ENCODE measurements around the gene PPP3CB. TPM values are rescaled to one million over a fixed set of nuclear protein-coding genes. Genes with fewer than 3 reads are reported as not detected.

PPP3CB gene
- total and polyA plus RNA-seq, 3 donors from 2014 or later: 51.0 to 56.8 (median 52.9) TPM

GRCh38 chr10:73493781-73494180, 2.0 kb downstream of the PPP3CB start:
- DNase-seq: no peak
- WGBS, 2 donors: 14 to 20% methylated on average over 2 of the region's 2 CpGs
- no peaks in the 10 kb centered on the region for H3K27me3 ChIP-seq
- no peak overlapping the region for H3K27ac ChIP-seq
- H3K4me3 ChIP-seq: no peak overlapping the region
- H3K4me1 ChIP-seq: peaks cover 11% of the 10 kb centered on the region
- no peaks in the 10 kb centered on the region for H3K36me3 ChIP-seq (ENCODE audit: low read depth, missing control alignments)
- intact Hi-C loops (cut with DNase I; ENCODE audit: low total_unique reads): no loop called here
- H3K9me3 ChIP-seq: no peaks in the 10 kb centered on the region
- no peak for TF ChIP-seq CTCF (IDR thresholded peaks at IDR 0.05)
- TF ChIP-seq POLR2A (IDR thresholded peaks at IDR 0.05): no peak

GRCh38 chr10:73486601-73487000, 9.2 kb downstream of the PPP3CB start:
- Histone ChIP-seq H3K27ac (no peak overlapping the region), H3K36me3 (ENCODE audit: low read depth, missing control alignments) (no peaks in the 10 kb centered on the region), H3K9me3 (no peaks in the 10 kb centered on the region), H3K4me3 (no peak overlapping the region), H3K27me3 (no peaks in the 10 kb centered on the region), H3K4me1 (no peaks in the 10 kb centered on the region)
- no peak for DNase-seq
- intact Hi-C loops (cut with DNase I; ENCODE audit: low total_unique reads): no loop called here
- WGBS, 2 donors: 90 to 94% methylated on average over 4 of the region's 4 CpGs
- TF ChIP-seq POLR2A (IDR thresholded peaks at IDR 0.05) (no peak), CTCF (IDR thresholded peaks at IDR 0.05) (no peak)

GRCh38 chr10:73485320-73485719, 10.5 kb downstream of the PPP3CB start:
- Histone ChIP-seq H3K27me3 (no peaks in the 10 kb centered on the region), H3K27ac (no peak overlapping the region), H3K36me3 (ENCODE audit: low read depth, missing control alignments) (no peaks in the 10 kb centered on the region), H3K4me3 (no peak overlapping the region), H3K9me3 (no peaks in the 10 kb centered on the region), H3K4me1 (no peaks in the 10 kb centered on the region)
- intact Hi-C loops (cut with DNase I; ENCODE audit: low total_unique reads): no loop called here
- DNase-seq: no peak
- no peak for TF ChIP-seq CTCF (IDR thresholded peaks at IDR 0.05)
- TF ChIP-seq POLR2A (IDR thresholded peaks at IDR 0.05): no peak
- WGBS, 2 donors: 79 to 84% methylated on average over 1 of the region's 1 CpG

- no peak for DNase-seq
- Histone ChIP-seq H3K4me1 (no peaks in the 10 kb centered on the region), H3K4me3 (no peak overlapping the region), H3K36me3 (ENCODE audit: low read depth, missing control alignments) (no peaks in the 10 kb centered on the region), H3K27ac (no peak overlapping the region), H3K27me3 (no peaks in the 10 kb centered on the region), H3K9me3 (no peaks in the 10 kb centered on the region)
- intact Hi-C loops (cut with DNase I; ENCODE audit: low total_unique reads): no loop called here
- no peak for TF ChIP-seq POLR2A (IDR thresholded peaks at IDR 0.05)
- no peak for TF ChIP-seq CTCF (IDR thresholded peaks at IDR 0.05)
- WGBS, 2 donors: 90 to 93% methylated on average over 7 of the region's 7 CpGs
Measured at GRCh38 chr10:73480158-73480557, 15.7 kb downstream of the PPP3CB start.

GRCh38 chr10:73478636-73479035, 17.2 kb downstream of the PPP3CB start:
- Histone ChIP-seq H3K4me1 (no peaks in the 10 kb centered on the region), H3K36me3 (ENCODE audit: low read depth, missing control alignments) (no peaks in the 10 kb centered on the region), H3K4me3 (no peak overlapping the region), H3K27ac (no peak overlapping the region), H3K9me3 (no peaks in the 10 kb centered on the region), H3K27me3 (no peaks in the 10 kb centered on the region)
- no peak for DNase-seq
- 88 to 91% methylated on average over 3 of the region's 3 CpGs for WGBS, 2 donors
- intact Hi-C loops (cut with DNase I; ENCODE audit: low total_unique reads): no loop called here
- TF ChIP-seq CTCF (IDR thresholded peaks at IDR 0.05) (no peak), POLR2A (IDR thresholded peaks at IDR 0.05) (no peak)
